NCI-H748 (cell line): ENCODE results near the gene THYN1.
A peak's percentile ranks its signal among the peaks of the same experiment; 100 is the strongest.
"Not testable (repeated sequence)": the region's sequence is repeated elsewhere in the genome, so short reads cannot be mapped to it uniquely, and the experiment has no call there.

ENCODE experiments used
- DNase-seq: peaks from one replicate; lab custom pipeline; 2025; ENCODE audit not compliant: unreplicated experiment; lab: John Stamatoyannopoulos, UW

Gene THYN1

GRCh38 chr11:134253188-134253993 lies at the start of gene THYN1, which contains the start of gene ACAD8:
THYN1 (minus strand) TSS chr11:134253352; CDS start chr11:134252882, 470 bp downstream.
ACAD8 (plus strand) TSS chr11:134253568; CDS start chr11:134253601, 33 bp downstream.
- peak; percentile 96 for DNase-seq

GRCh38 chr11:134294664-134295063 lies 41.5 kb upstream of the THYN1 start:
- no peak for DNase-seq

GRCh38 chr11:134293119-134294113 lies 40.3 kb upstream of the THYN1 start:
- DNase-seq: no peak

GRCh38 chr11:134292661-134293060 lies 39.5 kb upstream of the THYN1 start:
- no peak for DNase-seq

DNA sequence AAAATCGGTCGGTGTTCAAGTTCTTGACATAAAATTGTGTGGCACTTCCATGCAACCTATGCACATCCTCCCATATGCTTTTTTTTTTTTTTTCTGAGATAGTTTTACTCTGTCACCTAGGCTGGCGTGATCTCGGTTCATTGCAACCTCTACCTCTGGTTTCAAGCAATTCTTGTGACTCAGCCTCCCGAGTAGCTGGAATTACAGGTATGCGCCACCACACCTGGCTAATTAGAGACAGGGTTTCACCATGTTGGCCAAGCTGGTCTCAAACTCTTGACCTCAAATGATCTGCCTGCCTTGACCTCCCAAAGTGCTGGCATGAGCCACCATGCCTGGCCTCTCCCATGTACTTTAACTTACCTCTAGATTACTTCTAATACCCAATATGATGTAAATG lies 38.0 kb upstream of the THYN1 start:
- no peak for DNase-seq

DNA sequence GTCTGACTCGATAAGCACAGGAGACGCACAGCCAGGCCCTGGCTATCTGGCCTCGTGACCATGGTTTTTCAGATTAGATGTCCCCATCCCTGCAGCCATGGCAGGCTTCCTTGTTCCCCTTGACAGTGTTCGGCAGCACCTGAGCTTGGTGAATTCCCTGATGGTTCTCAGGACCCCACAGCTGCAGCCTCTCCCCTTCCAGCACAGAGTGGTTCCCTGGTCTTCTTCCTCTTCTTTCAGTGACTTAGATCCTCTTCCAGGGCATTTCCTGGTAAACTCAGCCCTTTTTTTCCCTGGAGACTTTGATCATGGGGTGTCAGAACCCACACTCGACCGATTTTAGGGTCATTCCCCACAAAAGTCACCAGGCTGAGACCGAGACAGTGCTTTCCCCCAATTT lies 37.5 kb upstream of the THYN1 start:
- DNase-seq: no peak

- DNase-seq: no peak
These were observed 36.6 kb upstream of the THYN1 start for GRCh38 chr11:134289789-134290188.

- DNase-seq: no peak
These were observed 36.0 kb upstream of the THYN1 start for GRCh38 chr11:134289167-134289566.

- DNase-seq: no peak
These were observed 35.3 kb upstream of the THYN1 start for GRCh38 chr11:134288486-134288885.

- DNase-seq: no peak
These were observed 34.4 kb upstream of the THYN1 start for GRCh38 chr11:134287561-134287960.

DNA sequence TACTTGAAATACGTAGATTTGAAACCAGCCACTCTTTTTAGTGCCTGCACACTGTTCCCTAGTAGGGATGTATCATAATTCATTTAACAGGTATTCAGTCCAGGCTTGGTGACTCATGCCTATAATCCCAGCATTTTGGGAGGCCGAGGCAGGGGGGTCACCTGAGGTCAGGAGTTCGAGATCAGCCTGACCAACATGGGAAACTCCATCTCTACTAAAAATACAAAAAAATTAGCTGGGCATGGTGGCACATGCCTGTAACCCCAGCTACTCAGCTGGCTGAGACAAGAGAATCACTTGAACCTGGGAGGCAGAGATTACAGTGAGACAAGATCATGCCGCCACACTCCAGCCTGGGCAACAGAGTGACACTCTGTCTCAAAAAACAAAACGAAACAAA lies 31.2 kb upstream of the THYN1 start:
- not testable (repeated sequence) for DNase-seq

DNA sequence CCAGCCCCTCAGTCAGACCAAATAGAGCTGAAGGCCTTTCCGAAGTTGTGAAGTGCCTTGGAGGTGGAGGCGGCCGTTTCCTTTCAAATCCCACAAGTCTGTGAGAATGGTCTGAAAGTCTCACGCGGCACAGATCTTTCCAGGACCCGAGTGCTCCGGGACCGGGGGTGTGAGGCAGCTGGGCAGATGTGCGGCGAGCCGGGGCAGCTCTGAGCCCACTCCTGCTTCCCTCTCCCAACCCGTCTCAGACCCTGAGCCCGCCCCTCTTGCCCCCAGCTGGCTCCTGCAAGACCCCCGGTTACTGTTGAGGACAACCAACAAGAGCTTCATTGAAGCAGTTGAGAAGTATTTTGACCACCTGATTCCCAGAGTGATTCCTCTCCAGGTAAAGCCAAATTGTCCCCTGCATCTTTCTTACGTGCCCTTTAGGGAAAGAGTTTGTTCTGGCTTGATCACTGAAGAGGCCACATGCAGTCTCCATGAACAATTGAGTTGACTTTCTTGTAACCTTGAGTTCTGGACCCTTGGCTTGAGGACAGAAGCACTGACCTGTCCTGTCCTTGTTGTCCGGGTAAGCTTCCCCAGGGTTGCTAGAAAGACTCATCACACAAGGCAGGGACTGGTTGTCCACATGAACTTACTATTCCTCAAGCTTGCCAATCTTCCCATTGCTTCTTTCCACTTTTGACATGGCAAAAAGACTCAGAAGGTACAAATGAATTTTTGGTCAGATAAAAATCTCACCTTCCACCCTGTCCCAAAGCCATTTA lies 30.5 kb upstream of the THYN1 start:
- DNase-seq: no peak

DNA sequence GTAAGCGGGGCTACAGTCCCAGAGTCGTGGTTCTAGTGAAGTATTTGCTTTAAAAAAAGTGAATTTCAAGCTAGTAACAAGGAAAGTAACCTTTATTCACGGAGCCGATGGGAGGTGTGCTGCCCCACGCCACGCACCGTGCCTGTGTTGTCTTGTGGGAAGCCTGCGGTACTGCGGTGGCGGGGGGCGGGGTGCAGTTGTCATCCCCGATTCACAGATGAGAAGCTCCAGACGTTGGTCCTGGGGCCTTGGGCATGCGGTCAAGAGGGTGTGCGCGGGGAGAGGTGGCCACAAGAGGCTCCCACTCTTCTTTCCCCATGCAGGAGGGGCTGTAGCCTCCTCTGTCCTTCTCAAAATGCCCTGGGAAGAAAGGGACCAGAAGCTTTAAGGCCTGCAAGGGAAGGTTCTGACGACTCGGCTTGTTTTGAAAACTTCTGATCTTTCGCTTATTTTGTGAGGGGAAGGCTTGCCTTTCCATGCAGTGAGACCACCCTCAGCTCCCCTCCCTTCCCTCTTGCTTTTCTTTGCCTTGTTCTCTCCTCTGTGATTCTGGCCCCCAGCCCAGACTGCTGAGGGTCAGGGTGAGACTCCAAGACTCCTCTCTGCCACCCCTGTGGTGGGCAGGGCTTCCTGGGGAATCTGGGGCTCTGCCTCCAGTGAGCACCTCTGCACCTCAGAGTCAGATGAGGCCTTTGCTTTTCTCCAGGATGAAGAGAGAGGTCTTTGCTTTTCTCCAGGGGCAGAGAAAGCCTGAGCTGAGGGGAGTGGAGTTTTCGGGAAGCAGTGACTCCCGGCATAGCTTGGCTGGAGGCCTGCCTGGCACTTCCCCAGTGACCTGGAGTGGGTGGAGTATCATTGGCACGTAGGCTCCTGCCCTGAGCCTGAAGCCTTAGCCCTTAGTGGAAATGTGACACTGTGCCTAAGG lies 29.2 kb upstream of the THYN1 start:
- no peak for DNase-seq

DNA sequence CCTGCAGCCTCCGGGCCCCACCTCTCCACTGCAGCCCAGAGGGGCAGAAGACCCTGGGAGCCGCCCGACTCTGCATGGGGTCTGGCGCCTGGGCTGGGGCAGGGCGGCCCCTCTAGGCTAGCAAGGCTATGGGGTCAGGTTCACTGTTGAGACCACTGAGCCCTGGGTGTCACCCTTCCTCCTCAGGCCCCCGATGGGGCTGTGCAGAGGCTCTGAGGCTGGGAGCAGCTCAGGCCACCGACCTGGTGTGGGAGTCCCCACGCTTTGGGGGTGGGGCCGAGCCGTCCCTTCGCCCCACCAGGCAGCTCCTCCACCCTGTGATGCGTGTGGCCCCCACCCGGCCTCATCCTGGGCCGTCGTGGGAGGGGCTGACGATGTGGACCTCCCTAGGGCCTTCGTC lies 28.5 kb upstream of the THYN1 start:
- not testable (repeated sequence) for DNase-seq

DNA sequence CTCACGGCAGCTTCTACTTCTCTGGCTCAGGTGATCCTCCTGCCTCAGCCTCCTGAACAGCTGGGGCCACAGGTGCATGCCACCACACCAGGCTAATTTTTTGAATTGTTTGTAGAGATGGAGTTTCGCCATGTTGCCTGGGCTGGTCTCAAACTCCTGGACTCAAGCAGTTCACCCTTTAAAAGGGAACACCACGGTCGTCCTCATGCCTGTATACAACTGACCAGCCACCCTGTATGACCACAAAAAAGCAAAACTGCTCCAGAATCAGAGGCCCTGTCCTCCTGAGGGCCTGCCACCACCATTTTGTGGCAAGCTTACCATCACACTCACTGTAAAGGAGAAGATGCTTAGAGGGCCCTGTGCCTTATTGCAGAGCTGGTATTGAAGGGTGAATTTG lies 25.2 kb upstream of the THYN1 start:
- DNase-seq: no peak

- no peak for DNase-seq
These were observed 24.2 kb upstream of the THYN1 start for GRCh38 chr11:134277183-134278001.

DNA sequence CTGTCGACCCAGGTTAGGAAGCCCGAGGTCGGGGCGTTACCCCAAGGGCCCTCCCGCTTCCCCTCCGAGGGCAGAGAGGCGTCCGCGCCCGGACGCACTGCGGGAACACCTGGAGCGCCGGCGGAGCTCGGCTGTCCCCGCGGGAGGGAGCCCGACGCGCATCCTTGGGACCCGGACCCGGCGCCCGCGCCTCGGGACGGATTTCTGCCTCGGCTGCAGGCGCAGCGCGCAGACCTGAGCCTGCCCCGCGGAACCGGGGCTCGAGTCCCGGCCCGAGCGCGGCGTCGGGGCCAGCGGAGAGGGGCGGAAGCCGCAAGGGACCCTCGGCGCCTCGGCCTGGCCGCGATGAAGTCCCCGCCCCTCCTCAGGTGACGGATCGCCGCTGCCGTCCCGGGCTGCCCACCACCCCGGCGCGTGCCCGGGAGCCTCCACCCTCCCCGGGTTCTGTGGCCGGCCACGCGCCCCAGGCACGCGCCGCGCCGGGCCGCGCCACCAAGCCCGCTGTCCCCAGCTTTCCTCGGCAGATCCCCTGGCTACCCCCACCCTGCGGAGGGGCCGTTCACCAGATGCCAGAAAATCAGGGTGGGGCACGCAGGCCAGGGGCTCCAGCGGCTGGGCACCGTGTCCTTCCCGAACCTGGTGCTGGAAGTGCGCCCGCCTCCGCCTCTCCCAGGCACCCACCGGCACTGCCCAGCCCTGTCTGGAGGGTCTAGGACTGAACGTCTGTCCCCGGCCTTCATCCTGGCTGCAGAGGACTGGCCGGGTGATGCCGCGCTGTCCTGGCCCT lies 23.4 kb upstream of the THYN1 start:
- DNase-seq: peak; percentile 62
